ENCODE data around the gene PITPNM2. TPM values are rescaled to one million over a fixed set of nuclear protein-coding genes. Genes with fewer than 3 reads are reported as not detected.
A peak's percentile ranks its signal among the peaks of the same experiment; 100 is the strongest.

The PITPNM2 gene
- total and polyA plus RNA-seq, 9 of the 15 experiments (the other 6 are each of a cell fraction or from before 2014, with no cell fraction given) = 0.03 to 10.8 (median 2.9) TPM

DNA sequence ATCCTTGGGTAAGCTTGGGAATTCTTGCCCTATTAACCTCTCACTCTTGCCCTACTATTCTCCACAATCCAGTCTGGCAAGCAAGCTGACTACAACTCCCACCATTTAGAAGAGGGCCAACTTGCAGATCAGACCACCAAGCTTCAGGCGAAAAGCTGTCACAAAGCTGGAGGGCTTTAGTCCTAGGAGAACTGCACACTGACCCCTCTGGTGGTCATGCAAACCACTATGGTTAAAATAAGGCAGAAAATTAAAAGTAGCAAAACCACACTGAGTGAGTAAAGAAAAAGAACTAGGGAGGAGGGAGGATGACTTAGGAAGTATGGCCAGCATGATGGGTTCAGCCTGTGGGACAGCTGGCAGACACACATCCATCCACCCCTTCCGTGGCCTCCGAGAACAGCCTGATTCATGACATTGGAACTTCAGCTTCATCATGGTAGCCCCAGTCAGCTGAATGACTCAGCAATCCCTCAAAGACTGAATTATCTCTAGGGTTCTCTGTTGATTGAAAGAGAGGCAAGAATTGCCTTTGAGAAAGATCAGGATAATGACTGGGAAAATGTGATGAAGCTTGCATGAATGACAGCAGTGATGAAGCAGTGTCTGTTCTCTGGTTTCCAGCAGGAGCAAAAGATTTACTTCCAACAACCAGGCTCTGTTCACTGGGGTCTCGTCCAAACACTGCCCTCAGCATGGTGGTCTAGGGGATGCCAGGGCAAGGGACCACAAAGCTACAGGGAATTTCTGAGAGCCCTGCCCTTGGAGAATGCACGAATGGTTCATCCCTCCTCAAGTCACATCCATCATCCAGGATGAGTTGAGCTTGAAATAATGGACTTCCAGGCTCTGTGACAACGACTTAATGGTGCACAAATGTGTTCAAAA lies 24.4 kb downstream of the PITPNM2 start (continued):
- TF ChIP-seq, protein P1, sequence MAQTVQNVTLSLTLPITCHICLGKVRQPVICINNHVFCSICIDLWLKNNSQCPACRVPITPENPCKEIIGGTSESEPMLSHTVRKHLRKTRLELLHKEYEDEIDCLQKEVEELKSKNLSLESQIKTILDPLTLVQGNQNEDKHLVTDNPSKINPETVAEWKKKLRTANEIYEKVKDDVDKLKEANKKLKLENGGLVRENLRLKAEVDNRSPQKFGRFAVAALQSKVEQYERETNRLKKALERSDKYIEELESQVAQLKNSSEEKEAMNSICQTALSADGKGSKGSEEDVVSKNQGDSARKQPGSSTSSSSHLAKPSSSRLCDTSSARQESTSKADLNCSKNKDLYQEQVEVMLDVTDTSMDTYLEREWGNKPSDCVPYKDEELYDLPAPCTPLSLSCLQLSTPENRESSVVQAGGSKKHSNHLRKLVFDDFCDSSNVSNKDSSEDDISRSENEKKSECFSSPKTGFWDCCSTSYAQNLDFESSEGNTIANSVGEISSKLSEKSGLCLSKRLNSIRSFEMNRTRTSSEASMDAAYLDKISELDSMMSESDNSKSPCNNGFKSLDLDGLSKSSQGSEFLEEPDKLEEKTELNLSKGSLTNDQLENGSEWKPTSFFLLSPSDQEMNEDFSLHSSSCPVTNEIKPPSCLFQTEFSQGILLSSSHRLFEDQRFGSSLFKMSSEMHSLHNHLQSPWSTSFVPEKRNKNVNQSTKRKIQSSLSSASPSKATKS (CRISPR knock-in tag; IDR thresholded peaks at IDR 0.05) = no peak
- TF ChIP-seq, protein P2, sequence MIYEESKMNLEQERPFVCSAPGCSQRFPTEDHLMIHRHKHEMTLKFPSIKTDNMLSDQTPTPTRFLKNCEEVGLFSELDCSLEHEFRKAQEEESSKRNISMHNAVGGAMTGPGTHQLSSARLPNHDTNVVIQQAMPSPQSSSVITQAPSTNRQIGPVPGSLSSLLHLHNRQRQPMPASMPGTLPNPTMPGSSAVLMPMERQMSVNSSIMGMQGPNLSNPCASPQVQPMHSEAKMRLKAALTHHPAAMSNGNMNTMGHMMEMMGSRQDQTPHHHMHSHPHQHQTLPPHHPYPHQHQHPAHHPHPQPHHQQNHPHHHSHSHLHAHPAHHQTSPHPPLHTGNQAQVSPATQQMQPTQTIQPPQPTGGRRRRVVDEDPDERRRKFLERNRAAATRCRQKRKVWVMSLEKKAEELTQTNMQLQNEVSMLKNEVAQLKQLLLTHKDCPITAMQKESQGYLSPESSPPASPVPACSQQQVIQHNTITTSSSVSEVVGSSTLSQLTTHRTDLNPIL (CRISPR knock-in tag; IDR thresholded peaks at IDR 0.05) = no peak
- peak; percentile 95 for TF ChIP-seq EHMT2 (IDR thresholded peaks at IDR 0.05)
- no peak for TF ChIP-seq ZNF311 (CRISPR knock-in tag; IDR thresholded peaks at IDR 0.05)
- TF ChIP-seq NR2C2 (CRISPR knock-in tag; IDR thresholded peaks at IDR 0.05) = no peak
- peak; percentile 43; the same call in 1 of the 2 replicates for TF ChIP-seq NR2C2 (tag; IDR thresholded peaks at IDR 0.05)
- peak; percentile 39; the same call in 1 of the 2 replicates for TF ChIP-seq CBFA2T2 (conservative IDR thresholded peaks at IDR 0.05)
- peak; percentile 95 for TF ChIP-seq MEIS2 (IDR thresholded peaks at IDR 0.05; ENCODE audit: partially characterized antibody)
- TF ChIP-seq, protein P3, sequence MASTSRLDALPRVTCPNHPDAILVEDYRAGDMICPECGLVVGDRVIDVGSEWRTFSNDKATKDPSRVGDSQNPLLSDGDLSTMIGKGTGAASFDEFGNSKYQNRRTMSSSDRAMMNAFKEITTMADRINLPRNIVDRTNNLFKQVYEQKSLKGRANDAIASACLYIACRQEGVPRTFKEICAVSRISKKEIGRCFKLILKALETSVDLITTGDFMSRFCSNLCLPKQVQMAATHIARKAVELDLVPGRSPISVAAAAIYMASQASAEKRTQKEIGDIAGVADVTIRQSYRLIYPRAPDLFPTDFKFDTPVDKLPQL (IDR thresholded peaks at IDR 0.05; ENCODE audit: extremely low read depth, insufficient read length) = no peak
- no peak for TF ChIP-seq SAFB (IDR thresholded peaks at IDR 0.05; ENCODE audit: borderline replicate concordance, low read depth, low read length)
- TF ChIP-seq, protein P4, sequence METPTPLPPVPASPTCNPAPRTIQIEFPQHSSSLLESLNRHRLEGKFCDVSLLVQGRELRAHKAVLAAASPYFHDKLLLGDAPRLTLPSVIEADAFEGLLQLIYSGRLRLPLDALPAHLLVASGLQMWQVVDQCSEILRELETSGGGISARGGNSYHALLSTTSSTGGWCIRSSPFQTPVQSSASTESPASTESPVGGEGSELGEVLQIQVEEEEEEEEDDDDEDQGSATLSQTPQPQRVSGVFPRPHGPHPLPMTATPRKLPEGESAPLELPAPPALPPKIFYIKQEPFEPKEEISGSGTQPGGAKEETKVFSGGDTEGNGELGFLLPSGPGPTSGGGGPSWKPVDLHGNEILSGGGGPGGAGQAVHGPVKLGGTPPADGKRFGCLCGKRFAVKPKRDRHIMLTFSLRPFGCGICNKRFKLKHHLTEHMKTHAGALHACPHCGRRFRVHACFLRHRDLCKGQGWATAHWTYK (CRISPR knock-in tag; IDR thresholded peaks at IDR 0.05) = no peak
- TF ChIP-seq ATF7 (IDR thresholded peaks at IDR 0.05) = peak; percentile 70
- TF ChIP-seq SMAD1 (IDR thresholded peaks at IDR 0.05; ENCODE audit: low read depth, low read length, partially characterized antibody) = no peak
- TF ChIP-seq MYNN (IDR thresholded peaks at IDR 0.05) = peak; percentile 78; the same call in 1 of the 2 replicates
- TF ChIP-seq MYNN (CRISPR knock-in tag; IDR thresholded peaks at IDR 0.05) = no peak
- TF ChIP-seq OTX1 (CRISPR knock-in tag; IDR thresholded peaks at IDR 0.05) = no peak
- TF ChIP-seq ZNF77 (CRISPR knock-in tag; IDR thresholded peaks at IDR 0.05) = no peak
- no peak for TF ChIP-seq NFYB (IDR thresholded peaks at IDR 0.05; ENCODE audit: extremely low read depth, insufficient read length)
- TF ChIP-seq SP1 (CRISPR knock-in tag; IDR thresholded peaks at IDR 0.05) = no peak
- peak; percentile 65; the same call in 1 of the 2 replicates for TF ChIP-seq NFATC3 (IDR thresholded peaks at IDR 0.05)
- TF ChIP-seq, protein P5, sequence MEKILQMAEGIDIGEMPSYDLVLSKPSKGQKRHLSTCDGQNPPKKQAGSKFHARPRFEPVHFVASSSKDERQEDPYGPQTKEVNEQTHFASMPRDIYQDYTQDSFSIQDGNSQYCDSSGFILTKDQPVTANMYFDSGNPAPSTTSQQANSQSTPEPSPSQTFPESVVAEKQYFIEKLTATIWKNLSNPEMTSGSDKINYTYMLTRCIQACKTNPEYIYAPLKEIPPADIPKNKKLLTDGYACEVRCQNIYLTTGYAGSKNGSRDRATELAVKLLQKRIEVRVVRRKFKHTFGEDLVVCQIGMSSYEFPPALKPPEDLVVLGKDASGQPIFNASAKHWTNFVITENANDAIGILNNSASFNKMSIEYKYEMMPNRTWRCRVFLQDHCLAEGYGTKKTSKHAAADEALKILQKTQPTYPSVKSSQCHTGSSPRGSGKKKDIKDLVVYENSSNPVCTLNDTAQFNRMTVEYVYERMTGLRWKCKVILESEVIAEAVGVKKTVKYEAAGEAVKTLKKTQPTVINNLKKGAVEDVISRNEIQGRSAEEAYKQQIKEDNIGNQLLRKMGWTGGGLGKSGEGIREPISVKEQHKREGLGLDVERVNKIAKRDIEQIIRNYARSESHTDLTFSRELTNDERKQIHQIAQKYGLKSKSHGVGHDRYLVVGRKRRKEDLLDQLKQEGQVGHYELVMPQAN (IDR thresholded peaks at IDR 0.05; ENCODE audit: borderline replicate concordance) = no peak
- no peak for TF ChIP-seq ZNF274 (IDR thresholded peaks at IDR 0.05; ENCODE audit: borderline replicate concordance, low read depth, low read length)

All from K562 (cell line).